H9 (cell line): Measurements from ENCODE around the gene MAP3K20. TPM values are rescaled to one million over a fixed set of nuclear protein-coding genes. Genes with fewer than 3 reads are reported as not detected.

ENCODE experiments used
- DNase-seq: peaks from one replicate; pipeline ENCODE4 v3.0.0-alpha.2; 2017
- H2AFZ ChIP-seq: one replicate; pipeline ENCODE4 v1.6.1; 2013; ENCODE audit warnings: mild to moderate bottlenecking, low read length, control low read depth, moderate library complexity
- H2AK5ac ChIP-seq: 2 replicates; pipeline ENCODE4 v1.6.1; 2013; ENCODE audit warnings: low read length, control low read depth, mixed read lengths; ENCODE audit not compliant: insufficient read length
- H2BK120ac ChIP-seq: one replicate; pipeline ENCODE4 v1.6.1; 2013; ENCODE audit warnings: low read depth, mild to moderate bottlenecking, low read length, control low read depth, inconsistent platforms; ENCODE audit not compliant: poor library complexity, severe bottlenecking
- H2BK12ac ChIP-seq: 2 replicates; pipeline ENCODE4 v1.6.1; 2013; ENCODE audit warnings: low read length, control low read depth, mixed read lengths, low read depth; ENCODE audit not compliant: insufficient read length
- H2BK15ac ChIP-seq: 2 replicates; pipeline ENCODE4 v1.6.1; 2013; ENCODE audit warnings: low read depth, low read length, control low read depth
- H2BK20ac ChIP-seq: one replicate; pipeline ENCODE4 v1.6.1; 2013; ENCODE audit warnings: low read depth, mild to moderate bottlenecking, low read length, control low read depth, inconsistent platforms; ENCODE audit not compliant: poor library complexity, severe bottlenecking
- H2BK5ac ChIP-seq: 2 replicates; pipeline ENCODE4 v1.6.1; 2013; ENCODE audit warnings: low read length, control low read depth, mixed read lengths; ENCODE audit not compliant: insufficient read length
- H3K14ac ChIP-seq: 2 replicates; pipeline ENCODE4 v1.6.1; 2013; ENCODE audit warnings: low read length, control low read depth; ENCODE audit not compliant: insufficient read depth
- H3K18ac ChIP-seq: 2 replicates; pipeline ENCODE4 v1.6.1; 2013; ENCODE audit warnings: low read depth, mild to moderate bottlenecking, mixed read lengths, low read length, control low read depth; ENCODE audit not compliant: insufficient read length
- H3K23ac ChIP-seq: 2 replicates; pipeline ENCODE4 v1.6.1; 2013; ENCODE audit warnings: low read length, control low read depth, mixed read lengths, low read depth; ENCODE audit not compliant: insufficient read length
- H3K23me2 ChIP-seq: 2 replicates; pipeline ENCODE4 v1.6.1; 2013; ENCODE audit warnings: low read depth, mild to moderate bottlenecking, mixed read lengths, low read length, control low read depth; ENCODE audit not compliant: insufficient read length, poor library complexity, severe bottlenecking
- H3K27ac ChIP-seq: 2 replicates; pipeline ENCODE4 v1.5.1; 2013; ENCODE audit warnings: low read length, control low read depth, mixed read lengths, low read depth; ENCODE audit not compliant: insufficient read length
- H3K27me3 ChIP-seq: 2 replicates; pipeline ENCODE4 v1.6.1; 2013; ENCODE audit warnings: low read length, control low read depth, inconsistent platforms; ENCODE audit not compliant: insufficient read depth
- H3K4ac ChIP-seq: 2 replicates; pipeline ENCODE4 v1.6.1; 2013; ENCODE audit warnings: low read depth, mild to moderate bottlenecking, control low read depth, inconsistent platforms, low read length, moderate library complexity
- H3K4me1 ChIP-seq: 2 replicates; pipeline ENCODE4 v1.6.1; 2013; ENCODE audit warnings: low read length, control low read depth, inconsistent platforms; ENCODE audit not compliant: insufficient read depth
- H3K4me2 ChIP-seq: 2 replicates; pipeline ENCODE4 v1.6.1; 2013; ENCODE audit warnings: low read length, control low read depth, mixed read lengths; ENCODE audit not compliant: insufficient read length, insufficient read depth
- H3K56ac ChIP-seq: 2 replicates; pipeline ENCODE4 v1.6.1; 2013; ENCODE audit warnings: low read depth, mild to moderate bottlenecking, mixed read lengths, low read length, control low read depth; ENCODE audit not compliant: insufficient read length
- H3K79me1 ChIP-seq: 2 replicates; pipeline ENCODE4 v1.6.1; 2013; ENCODE audit warnings: low read depth, mild to moderate bottlenecking, moderate library complexity, low read length, control low read depth, inconsistent platforms; ENCODE audit not compliant: insufficient read depth, poor library complexity, severe bottlenecking
- H3K79me2 ChIP-seq: 2 replicates; pipeline ENCODE4 v1.6.1; 2013; ENCODE audit warnings: low read length, control low read depth, inconsistent platforms; ENCODE audit not compliant: insufficient read depth
- H3K9ac ChIP-seq: 2 replicates; pipeline ENCODE4 v1.6.1; 2013; ENCODE audit warnings: low read length, control low read depth, mixed read lengths; ENCODE audit not compliant: insufficient read length; ENCODE audit errors: extremely low read depth
- H3K9me3 ChIP-seq: one replicate; pipeline ENCODE4 v1.6.1; 2013; ENCODE audit warnings: low read depth, low read length, inconsistent platforms; ENCODE audit not compliant: control insufficient read depth
- H3T11ph ChIP-seq: one replicate; pipeline ENCODE4 v1.6.1; 2013; ENCODE audit warnings: mild to moderate bottlenecking, low read length, control low read depth, inconsistent platforms
- H4K20me1 ChIP-seq: one replicate; pipeline ENCODE4 v1.6.1; 2013; ENCODE audit not compliant: control insufficient read depth, insufficient read length, insufficient read depth
- H4K5ac ChIP-seq: 2 replicates; pipeline ENCODE4 v1.6.1; 2013; ENCODE audit warnings: low read depth, mild to moderate bottlenecking, mixed read lengths, low read length, control low read depth; ENCODE audit not compliant: insufficient read length
- H4K8ac ChIP-seq: replicated peaks from 2 replicates; pipeline ENCODE4 v1.6.1; 2013; ENCODE audit warnings: low read length, control low read depth, mixed read lengths, low read depth; ENCODE audit not compliant: insufficient read length
- H4K91ac ChIP-seq: 2 replicates; pipeline ENCODE4 v1.6.1; 2013; ENCODE audit warnings: low read depth, mild to moderate bottlenecking, moderate library complexity, mixed read lengths, low read length, control low read depth; ENCODE audit not compliant: insufficient read length
- H3K27ac Mint-ChIP-seq, 3 experiments: 2 replicates in 2 of 3; 3 replicates in 1 of 3; pipeline ENCODE4 v1.8.0; 2020 to 2021; ENCODE audit warnings: mixed read lengths in 3 of 3, mild to moderate bottlenecking in 1 of 3, moderate library complexity in 1 of 3
- H3K27me3 Mint-ChIP-seq: 2 replicates; pipeline ENCODE4 v1.8.0; 2021; ENCODE audit warnings: low read depth, mild to moderate bottlenecking, moderate library complexity, mixed read lengths
- H3K36me3 Mint-ChIP-seq, 3 experiments: 2 replicates in 2 of 3; 3 replicates in 1 of 3; pipeline ENCODE4 v1.8.0; 2020 to 2021; ENCODE audit warnings: low read depth in 3 of 3, mixed read lengths in 3 of 3; ENCODE audit not compliant: insufficient read depth in 1 of 3
- H3K4me1 Mint-ChIP-seq, 2 experiments: 2 replicates each; pipeline ENCODE4 v1.8.0; 2020; ENCODE audit warnings: mixed read lengths in 2 of 2
- H3K4me3 Mint-ChIP-seq, 2 experiments: 2 replicates in 1 of 2; 3 replicates in 1 of 2; pipeline ENCODE4 v1.8.0; 2020 to 2021; ENCODE audit warnings: mild to moderate bottlenecking in 2 of 2, mixed read lengths in 2 of 2, moderate library complexity in 1 of 2
- H3K9me3 Mint-ChIP-seq, 2 experiments: 2 replicates in 1 of 2; 3 replicates in 1 of 2; pipeline ENCODE4 v1.8.0; 2020; ENCODE audit warnings: mild to moderate bottlenecking in 2 of 2, mixed read lengths in 2 of 2, moderate library complexity in 1 of 2
- CTCF ChIP-seq: fragments of 200-600 bp; sonication (generic); conservative IDR thresholded peaks from 3 replicates; pipeline ENCODE4 v1.8.0; 2021; ENCODE audit warnings: antibody characterized with exemption, mild to moderate bottlenecking
- WGBS: extraction: QIAGEN DNeasy Blood & Tissue Kit; methylation state at CpG from one replicate; pipeline ENCODE4 v1.1.7; 2013; ENCODE audit warnings: missing lambda C conversion rate, low lambda C conversion rate, mixed read lengths; ENCODE audit not compliant: insufficient read length; ENCODE audit errors: extremely low coverage; 5-methylcytosine and 5-hydroxymethylcytosine counted together
- total RNA-seq: library from RNA; stranded (reverse); gene quantifications from 2 replicates; pipeline ENCODE4 v1.2.1, GENCODE V29; 2021

Gene MAP3K20
- total RNA-seq, 1 experiment from 2014 or later: 8.7 TPM

- WGBS: no CpG with 5 or more reads among the region's 5 CpGs
- 0 out of 7 replicates have a peak, but pooled peaks cover 0 to 2% (median 0%) of the 10 kb centered on the region in 3 experiments for H3K36me3 Mint-ChIP-seq
- no peaks in the 10 kb centered on the region for H3K9me3 ChIP-seq
- H3K27me3 Mint-ChIP-seq: peaks cover 10% of the 10 kb centered on the region
- H2BK120ac ChIP-seq: no peak overlapping the region
- H3K4me1 Mint-ChIP-seq: peaks cover 13 to 16% of the 10 kb centered on the region in 2 experiments
- H3K4ac ChIP-seq: no peak overlapping the region
- H3T11ph ChIP-seq: no peak overlapping the region
- no peaks in the 10 kb centered on the region for H4K20me1 ChIP-seq
- H3K27me3 ChIP-seq: no peaks in the 10 kb centered on the region
- H4K8ac ChIP-seq: no peak overlapping the region
- peak overlapping the region; percentile 80 to 90 for H3K4me3 Mint-ChIP-seq
- no peak overlapping the region for H3K23ac ChIP-seq
- H2BK20ac ChIP-seq: no peak overlapping the region
- no peak overlapping the region for H3K27ac Mint-ChIP-seq
- H3K27ac ChIP-seq: no peak overlapping the region
- H3K79me2 ChIP-seq: 0 out of 2 replicates have a peak, but pooled peaks cover 2% of the 10 kb centered on the region
- H2AFZ ChIP-seq: no peak overlapping the region
- no peak overlapping the region for H2BK12ac ChIP-seq
- H3K56ac ChIP-seq: no peak overlapping the region
- no peak overlapping the region for H4K91ac ChIP-seq
- no peak overlapping the region for H3K18ac ChIP-seq
- DNase-seq: no peak
- 0 out of 2 replicates have a peak, but pooled peaks cover 2% of the 10 kb centered on the region for H3K4me1 ChIP-seq
- peaks cover 3% of the 10 kb centered on the region for H3K79me1 ChIP-seq
- peaks cover 7% of the 10 kb centered on the region for H3K23me2 ChIP-seq
- no peak for TF ChIP-seq CTCF
- no peak overlapping the region for H2AK5ac ChIP-seq
- H2BK15ac ChIP-seq: no peak overlapping the region
- H4K5ac ChIP-seq: no peak overlapping the region
- no peak overlapping the region for H3K14ac ChIP-seq
- H3K9ac ChIP-seq: no peak overlapping the region
- H3K4me2 ChIP-seq: no peak overlapping the region
- H2BK5ac ChIP-seq: no peak overlapping the region
- H3K9me3 Mint-ChIP-seq: no peaks in the 10 kb centered on the region; a peak in 1 of 5 replicates
These were observed 2.0 kb downstream of the MAP3K20 start for GRCh38 chr2:173077506-173078177.
